HepG2 (cell line): ENCODE results near the gene SPTSSB. TPM values are rescaled to one million over a fixed set of nuclear protein-coding genes. Genes with fewer than 3 reads are reported as not detected.

Experiments used
- AKNA ChIP-seq: sonication (generic); formaldehyde crosslinking; IDR thresholded peaks from 2 replicates; pipeline ENCODE4 v1.4.0; 2020; ENCODE audit warnings: missing genetic modification reagents, borderline replicate concordance
- GATA4 ChIP-seq: sonication (generic); IDR thresholded peaks from 2 replicates; pipeline ENCODE4 v1.6.1; 2016; ENCODE audit warnings: antibody characterized with exemption, low read depth, borderline replicate concordance
- GPN1 ChIP-seq: sonication (generic); formaldehyde crosslinking; IDR thresholded peaks from 2 replicates; pipeline ENCODE4 v1.5.1; 2020; ENCODE audit warnings: missing genetic modification reagents, borderline replicate concordance
- ISL2 ChIP-seq: sonication (generic); formaldehyde crosslinking; IDR thresholded peaks from 2 replicates; pipeline ENCODE4 v1.5.0; 2020; ENCODE audit warnings: missing genetic modification reagents
- KIAA2018 ChIP-seq: sonication (generic); formaldehyde crosslinking; IDR thresholded peaks from 2 replicates; pipeline ENCODE4 v1.5.0; 2020; ENCODE audit warnings: mild to moderate bottlenecking, missing genetic modification reagents, borderline replicate concordance
- SMARCC2 ChIP-seq: fragments of 450-650 bp; IDR thresholded peaks from 2 replicates; pipeline ENCODE4 v1.6.1; 2017; ENCODE audit warnings: antibody characterized with exemption, mild to moderate bottlenecking
- SP4 ChIP-seq: sonication (generic); formaldehyde crosslinking; IDR thresholded peaks from 2 replicates; pipeline ENCODE4 v1.8.1; 2023; ENCODE audit warnings: mild to moderate bottlenecking, missing genetic modification reagents
- STAT6 ChIP-seq: sonication (generic); formaldehyde crosslinking; IDR thresholded peaks from 2 replicates; pipeline ENCODE4 v1.4.0; 2020; ENCODE audit warnings: missing genetic modification reagents, mild to moderate bottlenecking, borderline replicate concordance
- ZNF12 ChIP-seq: sonication (generic); formaldehyde crosslinking; IDR thresholded peaks from 2 replicates; pipeline ENCODE4 v1.5.0; 2020; ENCODE audit warnings: missing genetic modification reagents
- ZNF3 ChIP-seq: IDR thresholded peaks from 2 replicates; pipeline ENCODE4 v1.7.0; 2017; ENCODE audit warnings: inconsistent platforms
- ZNF484 ChIP-seq: sonication (generic); formaldehyde crosslinking; IDR thresholded peaks from 2 replicates; pipeline ENCODE4 v1.5.1; 2020; ENCODE audit warnings: mild to moderate bottlenecking, low read depth, missing genetic modification reagents, borderline replicate concordance
- ZSCAN29 ChIP-seq: sonication (generic); formaldehyde crosslinking; conservative IDR thresholded peaks from 2 replicates; pipeline ENCODE4 v1.4.0; 2020; ENCODE audit warnings: mild to moderate bottlenecking, missing genetic modification reagents
- polyA plus RNA-seq, 8 experiments: library from polyadenylated mRNA; depleted of rRNA in 3 of 8; stranded (reverse) in 7 of 8; unstranded in 1 of 8; fragments of >200 nt; fragmentation: Illumina TruSeq in 4 of 8; extraction: Trizol in 4 of 8; gene quantifications; 2 replicates each; pipeline versions ENCODE4 v1.2.1 to v1.2.3, GENCODE V29; 2011 to 2016; ENCODE audit warnings: low read depth in 4 of 8, missing spikeins in 1 of 8, mixed read lengths in 1 of 8; ENCODE audit not compliant: insufficient read depth in 1 of 8
- total RNA-seq, 5 experiments: library from RNA; depleted of rRNA; stranded (reverse); fragments of >200 nt; fragmentation: Illumina TruSeq; extraction: Trizol; gene quantifications; 2 replicates each; pipeline ENCODE4 v1.2.3, GENCODE V29; 2016; ENCODE audit warnings: low read depth in 1 of 5

SPTSSB gene
- total and polyA plus RNA-seq, 2 of the 13 experiments (the other 11 are each of a cell fraction or from before 2014, with no cell fraction given): 0.51 to 2.4 TPM

GRCh38 chr3:161339517-161340500 lies 31.5 kb downstream of the SPTSSB start (continued):
- TF ChIP-seq KIAA2018 (CRISPR knock-in tag) (no peak), SP4 (CRISPR knock-in tag) (no peak), ZNF3 (CRISPR knock-in tag) (no peak), SMARCC2 (no peak), GPN1 (CRISPR knock-in tag) (no peak), ZSCAN29 (CRISPR knock-in tag) (no peak; the same call in 1 of the 2 replicates), ISL2 (CRISPR knock-in tag) (peak; percentile 89), AKNA (CRISPR knock-in tag) (no peak), GATA4 (peak; percentile 77; the same call in 1 of the 2 replicates), ZNF484 (CRISPR knock-in tag) (no peak), ZNF12 (CRISPR knock-in tag) (peak; percentile 35; the same call in 1 of the 2 replicates), STAT6 (0 out of 2 replicates have a peak, but pooled peaks have one; percentile 44)
